Measurements from ENCODE around the gene HIVEP3.

GRCh38 chr1:41902159-41902577 lies 16.6 kb downstream of the HIVEP3 start:
- TF ChIP-seq CTCF (IDR thresholded peaks at IDR 0.05; ENCODE audit: low read length) = no peak
- TF ChIP-seq EZH2 (IDR thresholded peaks at IDR 0.05; ENCODE audit: borderline replicate concordance, low read length) = no peak

Data from OCI-LY1 (cell line).